Stimulated activated CD8-positive, alpha-beta memory T cell treated with anti-CD3 and anti-CD28 coated beads, Interleukin-4, amount 100 ng/mL, for 48 hours (primary cell): Measurements from ENCODE around the gene ELL2.

Experiments used
- DNase-seq: peaks from one replicate; pipeline ENCODE4 v3.0.0-alpha.2; 2020

Gene ELL2

GRCh38 chr5:95954716-95955115, 6.9 kb downstream of the ELL2 start:
- DNase-seq: no peak

- DNase-seq: no peak
Measured at GRCh38 chr5:95953021-95953702, 8.5 kb downstream of the ELL2 start.

DNA sequence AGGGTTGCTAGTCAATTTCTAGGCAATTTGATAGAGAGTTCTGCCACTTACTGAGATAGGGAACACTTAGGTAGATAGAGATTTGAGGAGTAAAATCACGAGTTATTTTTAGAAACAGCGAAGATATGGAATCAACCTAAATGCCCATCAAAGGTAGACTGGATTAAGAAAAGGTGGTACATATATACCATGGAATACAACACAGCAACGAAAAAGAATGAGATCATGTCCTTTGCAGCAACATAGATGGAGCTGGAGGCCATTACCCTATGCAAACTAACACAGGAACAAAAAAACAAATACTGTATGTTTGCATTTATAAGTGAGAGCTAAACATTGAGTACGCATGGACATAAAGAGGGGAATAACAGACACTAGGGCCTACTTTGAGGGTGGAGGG, 9.7 kb downstream of the ELL2 start:
- DNase-seq: no peak

DNA sequence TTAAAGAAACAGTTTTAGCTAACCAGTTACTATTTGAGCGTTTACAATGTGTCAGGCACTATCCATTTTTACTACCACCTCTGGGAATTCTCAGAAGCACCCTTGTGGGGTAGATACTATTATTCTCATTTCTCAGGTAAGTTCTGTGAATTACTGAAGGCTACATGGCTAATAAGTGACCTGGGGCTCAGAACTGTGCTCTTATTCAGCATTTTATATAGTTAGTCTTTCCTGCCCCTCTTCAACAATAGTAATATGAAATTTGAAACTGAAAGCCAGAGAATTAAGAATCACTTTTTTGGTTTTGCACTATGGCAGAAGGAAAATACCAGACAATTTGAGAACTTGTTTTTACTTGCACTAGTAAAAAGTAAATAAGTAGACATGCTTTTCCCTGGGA, 11.8 kb downstream of the ELL2 start:
- no peak for DNase-seq

- no peak for DNase-seq
Measured at GRCh38 chr5:95948631-95949030, 13.0 kb downstream of the ELL2 start.

DNA sequence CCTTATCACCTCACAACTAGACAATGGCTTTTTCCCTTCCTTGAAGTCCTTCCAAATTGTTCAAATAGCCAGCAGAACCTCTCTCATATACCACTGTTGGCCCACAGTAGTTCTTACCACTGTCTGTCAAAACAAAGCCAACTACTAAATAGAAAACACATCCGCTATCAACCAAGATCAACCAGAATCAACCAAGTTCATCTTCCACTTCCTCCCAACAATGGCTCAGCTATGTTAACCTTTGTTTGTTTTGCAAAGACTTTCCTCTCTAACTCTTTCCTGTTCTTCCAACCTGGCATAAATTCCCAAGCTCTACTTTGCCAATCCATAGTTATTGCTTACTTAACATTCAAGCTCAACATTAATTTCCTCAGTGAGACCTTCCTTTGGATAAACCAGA, 15.2 kb downstream of the ELL2 start:
- no peak for DNase-seq

- DNase-seq: no peak
Measured at GRCh38 chr5:95942968-95943367, 18.7 kb downstream of the ELL2 start.

- no peak for DNase-seq
Measured at GRCh38 chr5:95942414-95942813, 19.2 kb downstream of the ELL2 start.

DNA sequence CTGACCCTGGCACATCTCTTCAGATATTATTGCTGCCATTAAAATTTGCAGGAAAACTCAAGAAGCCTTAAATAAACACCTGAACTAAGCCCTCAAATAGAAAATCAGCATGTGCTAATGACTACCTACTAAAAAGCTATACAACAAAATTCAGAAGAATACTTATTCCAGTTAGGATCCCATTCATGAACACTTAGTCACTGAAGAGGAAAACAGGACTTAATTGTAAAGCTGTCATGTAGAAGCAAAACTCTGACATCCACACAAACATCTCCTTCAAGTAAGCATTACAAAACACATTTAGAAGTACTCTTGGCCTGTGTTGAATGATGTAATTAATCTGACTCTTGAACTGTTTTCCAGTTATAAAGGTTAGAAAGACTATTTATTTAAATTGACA, 19.9 kb downstream of the ELL2 start:
- no peak for DNase-seq

GRCh38 chr5:95940758-95941682, 20.6 kb downstream of the ELL2 start:
- DNase-seq: no peak

GRCh38 chr5:95939465-95939864, 22.2 kb downstream of the ELL2 start:
- no peak for DNase-seq

DNA sequence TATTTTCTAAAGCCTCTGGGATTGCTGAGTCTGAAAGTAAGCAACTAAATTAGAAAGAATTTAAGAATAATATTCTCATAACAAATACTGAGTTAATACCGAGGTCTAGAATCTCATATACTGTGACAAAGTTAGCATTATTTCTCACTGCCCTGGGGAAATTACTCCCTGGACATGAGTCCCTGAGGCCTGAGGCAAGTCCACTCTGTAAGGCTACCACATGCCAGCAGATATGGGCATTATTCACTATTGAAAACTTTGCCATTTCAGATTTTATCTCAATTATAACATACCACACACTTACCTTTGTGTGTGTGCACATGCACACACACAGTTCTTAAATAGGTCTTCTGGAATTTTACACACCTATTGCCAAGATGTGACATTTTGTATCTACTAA, 22.9 kb downstream of the ELL2 start:
- DNase-seq: no peak

GRCh38 chr5:95938347-95938746, 23.3 kb downstream of the ELL2 start:
- DNase-seq: no peak

DNA sequence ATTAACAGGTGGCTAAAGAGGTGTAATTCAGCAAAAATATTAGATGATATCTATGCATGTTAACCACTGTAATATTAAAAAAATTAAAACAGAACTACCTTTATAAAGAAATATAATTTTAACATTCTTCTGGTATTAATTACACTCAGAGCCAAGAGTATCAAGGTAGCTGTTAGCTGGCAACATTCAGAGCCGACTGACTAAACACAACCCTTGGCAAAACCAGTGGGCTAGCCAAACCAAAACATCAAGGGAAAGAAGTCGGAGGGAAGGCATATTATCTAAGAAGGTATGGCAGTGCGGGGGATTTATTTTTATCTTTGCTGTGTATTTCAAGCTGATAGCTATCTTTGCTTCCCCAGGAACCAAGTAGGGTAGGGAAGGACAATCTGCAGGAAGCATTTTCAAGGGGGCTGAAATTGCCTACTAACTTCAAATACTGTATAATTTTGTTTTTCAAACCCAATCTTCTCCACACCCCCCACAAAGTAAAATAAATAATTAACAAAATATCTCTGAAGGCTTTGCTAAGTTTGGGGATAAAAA, 24.0 kb downstream of the ELL2 start:
- no peak for DNase-seq

DNA sequence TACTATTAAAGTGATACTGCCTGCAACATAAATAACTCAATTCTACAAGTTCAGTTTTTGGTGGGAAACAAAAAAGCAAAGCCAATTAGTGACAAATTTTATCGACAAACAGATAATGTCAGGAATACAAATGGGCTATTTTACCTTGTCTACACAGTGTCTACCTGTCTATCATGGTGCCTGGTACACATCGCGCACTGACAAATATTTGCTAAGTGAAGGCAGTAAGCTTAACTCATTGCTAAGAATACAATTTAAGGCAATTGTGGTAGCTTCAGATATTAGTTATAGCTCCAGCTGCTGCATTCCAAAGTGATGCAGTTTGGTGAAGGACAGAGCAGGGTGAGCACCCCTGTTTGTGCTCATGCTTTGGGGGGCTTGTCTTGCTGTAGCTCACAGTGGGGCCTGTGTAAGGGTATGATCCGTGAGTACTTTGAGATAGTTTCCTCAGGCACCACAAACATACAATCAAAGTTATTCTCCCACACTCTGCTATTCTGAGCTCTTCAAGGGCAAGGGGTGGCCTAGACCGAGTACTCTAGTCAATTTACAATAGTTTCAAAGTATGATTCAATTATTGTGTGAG, 24.7 kb downstream of the ELL2 start:
- DNase-seq: no peak

- DNase-seq: no peak
Measured at GRCh38 chr5:95935553-95936100, 26.0 kb downstream of the ELL2 start.

- no peak for DNase-seq
Measured at GRCh38 chr5:95934207-95934804, 27.3 kb downstream of the ELL2 start.

- DNase-seq: no peak
Measured at GRCh38 chr5:95932941-95933340, 28.7 kb downstream of the ELL2 start.

DNA sequence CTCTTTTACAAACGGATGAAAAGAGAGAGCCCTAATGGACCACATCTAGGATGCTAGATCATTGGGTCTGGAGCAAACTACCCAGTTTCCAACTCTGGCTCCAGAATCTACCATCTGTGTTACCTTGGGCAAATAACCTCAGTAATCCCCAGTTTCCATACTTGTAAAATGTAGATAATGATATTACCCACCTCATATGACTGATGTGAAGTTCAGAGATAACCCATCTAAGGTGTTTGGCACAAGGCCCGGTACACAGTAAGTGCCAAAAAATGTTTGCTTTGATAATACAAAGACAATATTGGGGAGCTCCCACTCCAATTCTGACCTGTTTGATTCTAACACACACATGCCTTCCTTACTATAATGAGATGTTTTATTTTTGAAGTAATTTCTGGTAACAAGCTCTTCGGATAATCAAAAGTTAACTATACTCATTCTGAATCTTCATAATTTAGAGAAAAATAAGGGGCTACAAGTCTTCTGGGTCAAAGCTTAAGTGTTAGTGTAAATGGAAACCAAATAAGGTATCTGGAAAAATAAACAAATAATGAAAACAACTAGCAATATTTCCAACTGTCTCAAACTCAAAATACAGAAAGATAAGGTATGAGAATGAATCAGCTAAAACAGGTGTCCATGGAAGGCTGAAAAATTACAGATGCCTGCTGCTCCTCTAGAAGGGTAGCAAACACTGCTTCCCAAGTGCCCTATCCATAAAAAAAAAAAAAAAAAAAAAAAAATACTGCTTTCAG, 30.4 kb downstream of the ELL2 start:
- DNase-seq: no peak

GRCh38 chr5:95930141-95930930, 31.3 kb downstream of the ELL2 start:
- no peak for DNase-seq

GRCh38 chr5:95928724-95929253, 32.9 kb downstream of the ELL2 start:
- DNase-seq: no peak
